ENCODE results near the gene B3GALT6.

- TF ChIP-seq POLR2AphosphoS5 (IDR thresholded peaks at IDR 0.05; ENCODE audit: low read depth) (no peak), EZH2 (IDR thresholded peaks at IDR 0.05; ENCODE audit: low read depth, unreplicated experiment) (no peak), ETS1 (IDR thresholded peaks at IDR 0.05) (no peak), REST (IDR thresholded peaks at IDR 0.05; ENCODE audit: unreplicated experiment) (no peak), CREB1 (CRISPR knock-in tag; IDR thresholded peaks at IDR 0.05; ENCODE audit: low read depth) (no peak), JUNB (IDR thresholded peaks at IDR 0.05; ENCODE audit: unreplicated experiment) (no peak), NANOG (IDR thresholded peaks at IDR 0.05; ENCODE audit: borderline replicate concordance) (no peak), EZH2phosphoT487 (IDR thresholded peaks at IDR 0.05; ENCODE audit: unreplicated experiment) (no peak), ZNF462 (CRISPR knock-in tag; IDR thresholded peaks at IDR 0.05) (no peak)
- TF ChIP-seq, protein P1, sequence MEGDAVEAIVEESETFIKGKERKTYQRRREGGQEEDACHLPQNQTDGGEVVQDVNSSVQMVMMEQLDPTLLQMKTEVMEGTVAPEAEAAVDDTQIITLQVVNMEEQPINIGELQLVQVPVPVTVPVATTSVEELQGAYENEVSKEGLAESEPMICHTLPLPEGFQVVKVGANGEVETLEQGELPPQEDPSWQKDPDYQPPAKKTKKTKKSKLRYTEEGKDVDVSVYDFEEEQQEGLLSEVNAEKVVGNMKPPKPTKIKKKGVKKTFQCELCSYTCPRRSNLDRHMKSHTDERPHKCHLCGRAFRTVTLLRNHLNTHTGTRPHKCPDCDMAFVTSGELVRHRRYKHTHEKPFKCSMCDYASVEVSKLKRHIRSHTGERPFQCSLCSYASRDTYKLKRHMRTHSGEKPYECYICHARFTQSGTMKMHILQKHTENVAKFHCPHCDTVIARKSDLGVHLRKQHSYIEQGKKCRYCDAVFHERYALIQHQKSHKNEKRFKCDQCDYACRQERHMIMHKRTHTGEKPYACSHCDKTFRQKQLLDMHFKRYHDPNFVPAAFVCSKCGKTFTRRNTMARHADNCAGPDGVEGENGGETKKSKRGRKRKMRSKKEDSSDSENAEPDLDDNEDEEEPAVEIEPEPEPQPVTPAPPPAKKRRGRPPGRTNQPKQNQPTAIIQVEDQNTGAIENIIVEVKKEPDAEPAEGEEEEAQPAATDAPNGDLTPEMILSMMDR (conservative IDR thresholded peaks at IDR 0.05; ENCODE audit: low read depth in 2 of 2), result no peak
Measured at GRCh38 chr1:1194723-1195122, 37.3 kb upstream of the B3GALT6 start.

All from GM23338 (cell line).